Spleen (tissue), 7 donors: ENCODE results near the gene SPINK14.

Experiments used
- POLR2A ChIP-seq, 3 donors: fragments of 450-650 bp; IDR thresholded peaks; one replicate each; pipeline ENCODE4 v1.5.1; 2017; ENCODE audit warnings: antibody characterized with exemption in 3 of 3, mild to moderate bottlenecking in 1 of 3
- TF ChIP-seq, protein P1 (sequence below), 11 experiments: fragments of 200-600 bp in 7 of 11; fragments of 450-650 bp in 4 of 11; sonication (generic) in 4 of 11; IDR thresholded peaks in 8 of 11; conservative IDR thresholded peaks in 3 of 11; 1 replicate in 7 of 11; 2 replicates in 4 of 11; pipeline versions ENCODE4 v1.4.0 to v1.8.0; 2016 to 2021; ENCODE audit warnings: antibody characterized with exemption in 11 of 11, inconsistent platforms in 4 of 11, mild to moderate bottlenecking in 1 of 11
- donor health status: DM: no; HTN: no; CAD: no; lungs with moderate emphysema.
- donor health status: DM: no; HTN: no; CAD: no.
- donor health status: DM: no; HTN: no; CAD: no.

DNA sequence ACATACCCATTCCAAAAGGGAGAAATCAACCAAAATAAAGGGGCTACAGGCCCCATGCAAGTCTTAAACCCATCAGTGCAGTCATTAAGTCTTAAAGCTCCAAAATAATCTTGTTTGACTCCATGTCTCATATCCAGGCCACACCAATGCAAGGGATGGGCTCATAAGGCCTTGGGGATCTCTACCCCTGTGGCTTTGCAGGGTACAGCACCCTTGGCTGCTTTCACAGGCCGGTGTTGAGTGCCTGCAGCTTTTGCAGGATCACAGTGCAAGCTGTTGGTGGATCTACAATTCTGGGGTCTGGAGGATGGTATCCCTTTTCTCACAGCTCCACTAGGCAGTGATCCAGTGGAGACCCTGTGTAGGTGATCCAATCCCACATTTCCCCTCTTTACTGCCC lies 5.0 kb upstream of the SPINK14 start:
- TF ChIP-seq POLR2A (IDR thresholded peaks at IDR 0.05), result no peak
- TF ChIP-seq, protein P1, sequence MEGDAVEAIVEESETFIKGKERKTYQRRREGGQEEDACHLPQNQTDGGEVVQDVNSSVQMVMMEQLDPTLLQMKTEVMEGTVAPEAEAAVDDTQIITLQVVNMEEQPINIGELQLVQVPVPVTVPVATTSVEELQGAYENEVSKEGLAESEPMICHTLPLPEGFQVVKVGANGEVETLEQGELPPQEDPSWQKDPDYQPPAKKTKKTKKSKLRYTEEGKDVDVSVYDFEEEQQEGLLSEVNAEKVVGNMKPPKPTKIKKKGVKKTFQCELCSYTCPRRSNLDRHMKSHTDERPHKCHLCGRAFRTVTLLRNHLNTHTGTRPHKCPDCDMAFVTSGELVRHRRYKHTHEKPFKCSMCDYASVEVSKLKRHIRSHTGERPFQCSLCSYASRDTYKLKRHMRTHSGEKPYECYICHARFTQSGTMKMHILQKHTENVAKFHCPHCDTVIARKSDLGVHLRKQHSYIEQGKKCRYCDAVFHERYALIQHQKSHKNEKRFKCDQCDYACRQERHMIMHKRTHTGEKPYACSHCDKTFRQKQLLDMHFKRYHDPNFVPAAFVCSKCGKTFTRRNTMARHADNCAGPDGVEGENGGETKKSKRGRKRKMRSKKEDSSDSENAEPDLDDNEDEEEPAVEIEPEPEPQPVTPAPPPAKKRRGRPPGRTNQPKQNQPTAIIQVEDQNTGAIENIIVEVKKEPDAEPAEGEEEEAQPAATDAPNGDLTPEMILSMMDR (IDR thresholded peaks at IDR 0.05 in 8 of 11, conservative IDR thresholded peaks at IDR 0.05 in 3 of 11), result no peak
